GM19023 (cell line): ENCODE measurements around the gene COL27A1.
"Not testable (repeated sequence)": the region's sequence is repeated elsewhere in the genome, so short reads cannot be mapped to it uniquely, and the experiment has no call there.

Experiments
- ATAC-seq: cut with Tn5 transposase; IDR thresholded peaks from one replicate; pipeline ENCODE4 v1.9.1; 2021; ENCODE audit warnings: mild to moderate bottlenecking, moderate library complexity; ENCODE audit not compliant: unreplicated experiment

The COL27A1 gene

DNA sequence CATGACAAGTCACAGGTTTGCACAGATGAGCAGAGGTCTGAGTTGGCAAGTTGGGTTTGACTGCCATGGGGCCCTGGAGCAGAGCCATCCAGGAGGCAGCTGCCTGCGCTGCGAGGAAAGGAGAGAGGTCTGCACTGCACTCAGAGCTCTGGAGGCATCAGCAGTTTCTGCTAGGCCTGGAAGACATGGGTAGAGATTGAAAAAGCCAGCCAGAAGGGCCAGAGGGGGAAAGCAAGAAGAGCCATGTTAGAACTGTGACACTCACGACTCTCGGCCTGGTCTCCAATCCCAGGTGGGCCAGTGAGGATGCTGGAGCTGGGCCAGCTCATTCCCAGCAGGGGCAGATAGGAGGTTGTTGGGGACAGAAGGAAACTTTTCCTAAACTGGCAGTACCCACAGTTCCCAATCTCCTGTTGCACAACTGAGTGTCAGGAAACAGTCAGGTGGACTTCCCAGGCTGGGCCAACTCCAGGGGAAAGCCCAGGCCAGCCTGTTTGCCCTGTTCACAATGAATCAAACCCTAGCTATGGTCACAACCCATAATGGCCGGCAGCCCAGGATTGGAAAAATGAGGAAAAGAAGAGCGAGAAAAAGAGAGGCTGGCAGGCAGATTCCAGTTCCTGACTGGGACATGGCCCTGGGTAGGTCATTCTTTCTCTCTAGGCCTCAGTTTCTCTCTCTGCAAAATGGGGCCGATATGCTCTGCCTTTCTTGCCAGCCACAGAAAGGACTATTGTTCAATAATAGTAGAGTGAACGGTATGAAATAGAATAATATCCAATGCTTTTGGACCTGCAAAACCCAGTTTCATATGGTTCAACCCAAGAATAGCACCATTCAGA, 159.8 kb downstream of the COL27A1 start:
- ATAC-seq, result no peak

DNA sequence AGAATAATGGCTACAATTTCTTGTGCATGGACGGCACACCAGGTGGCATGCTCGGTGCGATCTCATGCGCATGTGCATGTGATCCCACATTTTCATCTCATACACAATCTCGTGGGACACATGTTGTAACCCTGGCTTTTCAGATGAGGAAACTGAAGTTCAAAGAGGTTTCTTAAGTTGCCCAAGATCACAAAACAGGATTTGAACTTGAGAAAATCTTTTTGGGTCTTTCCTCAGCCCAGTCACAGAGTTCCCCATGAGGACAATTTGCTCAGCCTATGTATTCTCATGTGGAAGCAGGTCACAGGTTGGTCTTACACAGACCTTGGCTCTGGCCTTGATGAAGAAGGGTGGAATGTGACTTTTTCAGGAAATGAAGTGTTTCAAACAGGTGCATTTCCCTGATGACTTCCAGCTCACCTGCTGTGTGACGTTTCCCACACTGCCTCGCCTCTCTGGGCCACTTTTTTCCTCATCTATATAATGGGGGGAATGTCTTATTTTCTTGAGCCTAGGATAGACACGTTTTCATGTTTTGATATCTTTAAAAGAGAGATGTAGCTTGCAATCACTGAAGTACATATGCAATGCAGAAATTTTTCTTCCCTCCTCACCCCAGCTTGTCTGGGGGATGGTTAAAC, 160.5 kb downstream of the COL27A1 start:
- ATAC-seq, result no peak

DNA sequence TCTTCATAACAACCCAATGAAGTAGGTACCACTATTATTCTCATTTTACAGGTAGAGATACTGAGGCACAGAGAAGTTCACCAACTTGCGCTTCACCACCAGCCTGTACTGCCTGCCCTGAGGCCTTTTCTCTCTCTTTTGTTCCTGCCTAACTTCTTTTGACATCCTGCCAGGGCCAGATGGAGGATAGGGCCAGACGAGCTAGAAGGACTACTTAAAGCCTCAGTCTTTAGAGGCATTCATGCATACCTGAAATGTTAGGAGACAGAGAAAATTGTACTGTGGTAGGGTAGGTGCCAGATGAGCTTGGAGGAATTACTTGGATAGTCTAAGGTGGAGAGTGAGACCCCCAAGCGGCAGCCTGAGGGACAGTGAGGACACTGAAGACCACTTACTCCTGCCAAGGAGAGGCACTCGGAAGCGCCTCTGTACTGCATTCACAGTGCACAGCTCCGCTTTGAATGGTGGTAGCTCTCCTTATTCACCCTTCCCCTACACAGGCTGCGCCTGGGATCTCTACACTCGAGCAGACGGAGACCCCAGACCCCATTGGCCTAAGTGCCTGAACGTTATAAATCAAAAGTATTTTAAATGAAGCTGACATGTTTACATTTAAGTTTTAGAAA, 161.4 kb downstream of the COL27A1 start:
- ATAC-seq, result no peak

DNA sequence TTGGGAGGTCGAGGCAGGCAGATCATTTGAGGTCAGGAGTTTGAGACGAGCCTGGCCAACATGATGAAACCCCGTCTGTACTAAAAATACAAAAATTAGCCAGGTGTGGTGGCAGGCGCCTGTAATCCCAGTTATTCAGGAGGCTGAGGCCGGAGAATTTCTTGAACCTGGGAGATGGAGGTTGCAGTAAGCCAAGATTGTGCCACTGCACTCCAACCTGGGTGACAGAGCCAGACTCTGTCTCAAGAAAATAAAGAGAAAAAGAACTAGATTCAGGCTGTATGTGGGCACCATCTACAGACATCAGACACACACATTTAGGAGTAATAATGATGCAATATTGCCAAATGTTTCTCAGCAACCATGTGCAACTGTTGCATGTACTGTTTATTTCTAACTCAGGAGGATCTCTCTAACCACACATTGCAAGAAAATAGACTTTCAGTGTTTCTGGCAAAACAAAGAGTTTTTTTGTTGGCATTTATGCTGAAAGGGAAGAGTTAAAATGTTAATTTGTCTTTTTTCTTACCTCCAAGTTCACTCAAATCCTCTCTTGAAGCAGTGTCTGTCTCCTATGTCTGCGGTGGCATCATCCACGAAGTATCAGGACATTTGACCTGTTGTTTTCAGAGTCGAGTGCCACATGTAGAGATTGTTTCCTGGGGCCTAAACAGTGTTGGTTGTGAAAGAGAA, 162.5 kb downstream of the COL27A1 start:
- no peak for ATAC-seq

DNA sequence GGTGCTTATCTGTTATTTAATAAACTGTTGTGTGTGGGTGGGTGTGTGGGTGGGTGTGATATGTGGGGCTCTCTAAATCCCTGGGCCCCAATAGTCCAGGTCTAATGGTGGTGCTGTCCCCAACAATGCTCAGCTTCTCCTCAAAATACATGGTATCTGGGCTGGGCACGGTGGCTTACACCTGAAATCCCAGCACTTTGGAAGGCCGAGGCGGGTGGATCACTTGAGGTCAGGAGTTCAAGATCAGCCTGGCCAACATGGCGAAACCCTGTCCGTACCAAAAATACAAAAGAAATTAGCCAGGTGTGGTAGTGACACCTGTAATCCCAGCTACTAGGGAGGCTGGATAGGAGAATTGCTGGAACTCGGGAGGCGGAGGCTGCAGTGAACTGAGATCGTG, 163.1 kb downstream of the COL27A1 start:
- no peak for ATAC-seq

DNA sequence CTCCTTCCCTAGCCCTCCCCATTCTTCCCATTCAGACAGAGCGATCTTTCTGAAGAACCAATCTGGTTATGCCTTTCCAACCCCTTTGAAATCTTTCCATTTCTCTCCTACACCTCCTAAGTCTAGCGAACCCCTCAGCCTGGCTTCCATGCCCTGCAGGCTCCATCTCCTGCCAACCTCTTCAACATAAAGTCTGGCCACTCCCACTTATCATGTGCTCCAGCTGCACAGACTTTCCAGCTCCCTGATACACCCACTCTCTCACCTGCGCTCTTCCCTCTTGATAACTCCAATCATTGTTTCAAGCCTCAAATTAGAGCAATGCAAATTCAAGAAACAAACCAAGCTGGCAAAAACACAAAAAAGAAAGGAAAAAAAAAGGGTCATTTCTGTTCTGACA, 163.8 kb downstream of the COL27A1 start:
- no peak for ATAC-seq

DNA sequence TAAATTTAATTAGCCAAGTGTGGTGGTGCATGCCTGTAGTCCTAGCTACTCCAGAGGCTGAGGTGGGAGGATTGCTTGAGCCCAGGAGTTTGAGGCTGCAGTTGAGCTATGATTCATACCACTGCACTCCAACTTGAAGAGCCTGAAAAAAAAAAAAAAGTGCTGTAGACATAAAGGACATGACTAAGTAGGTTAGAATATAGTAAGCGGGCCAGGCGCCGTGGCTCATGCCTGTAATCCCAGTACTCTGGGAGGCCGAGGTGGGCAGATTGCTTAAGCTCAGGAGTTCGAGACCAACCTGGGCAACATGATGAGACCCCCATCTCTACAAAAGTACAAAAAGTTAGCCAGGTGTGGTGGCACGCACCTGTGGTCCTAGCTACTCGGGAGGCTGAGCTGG, 165.4 kb downstream of the COL27A1 start:
- ATAC-seq, result not testable (repeated sequence)

DNA sequence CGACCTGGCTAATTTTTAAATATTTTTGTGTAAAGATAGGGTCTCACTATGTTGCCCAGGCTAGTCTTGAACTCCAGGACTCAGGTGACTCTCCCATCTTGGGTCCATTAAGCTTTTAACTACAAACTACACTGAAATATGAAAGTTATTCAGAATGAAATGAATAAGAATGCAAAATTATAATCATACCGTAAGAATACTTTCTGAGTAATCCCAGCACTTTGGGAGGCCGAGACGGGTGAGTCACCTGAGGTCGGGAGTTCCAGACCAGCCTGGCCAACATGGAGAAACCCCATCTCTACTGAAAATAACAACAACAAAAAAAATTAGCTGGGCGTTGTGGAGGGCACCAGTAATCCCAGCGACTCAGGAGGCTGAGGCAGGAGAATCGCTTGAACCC, 166.4 kb downstream of the COL27A1 start:
- no peak for ATAC-seq

DNA sequence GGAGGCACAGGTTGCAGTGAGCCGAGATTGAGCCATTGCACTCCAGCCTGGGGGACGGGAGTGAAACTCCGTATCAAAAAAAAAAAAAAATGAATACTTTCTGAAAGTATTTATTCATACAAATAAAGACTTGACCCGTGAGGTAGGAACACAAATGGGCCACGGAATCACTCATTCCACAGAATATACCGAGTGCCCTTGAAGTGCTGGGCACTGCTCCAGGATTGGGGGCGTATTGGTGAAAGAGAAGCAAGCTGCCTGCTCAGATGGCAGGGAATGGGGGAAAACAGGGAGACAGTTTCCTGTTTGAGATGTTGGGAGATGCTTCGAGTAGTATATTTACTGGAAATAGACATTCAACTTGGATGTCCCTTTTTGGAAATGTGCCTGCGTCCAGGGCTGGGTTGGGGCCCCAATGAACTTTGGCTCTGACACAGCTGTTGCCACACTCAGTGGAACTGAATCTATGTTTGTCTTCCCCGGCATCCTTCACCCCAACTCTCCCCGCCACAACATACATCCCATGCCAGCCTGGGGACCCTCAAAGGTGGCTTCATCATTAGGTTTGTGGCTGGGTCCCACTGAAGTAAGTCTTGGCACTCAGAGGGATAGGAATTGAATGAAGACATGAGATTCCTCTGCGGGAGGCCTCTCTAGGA, 167.0 kb downstream of the COL27A1 start:
- not testable (repeated sequence) for ATAC-seq

DNA sequence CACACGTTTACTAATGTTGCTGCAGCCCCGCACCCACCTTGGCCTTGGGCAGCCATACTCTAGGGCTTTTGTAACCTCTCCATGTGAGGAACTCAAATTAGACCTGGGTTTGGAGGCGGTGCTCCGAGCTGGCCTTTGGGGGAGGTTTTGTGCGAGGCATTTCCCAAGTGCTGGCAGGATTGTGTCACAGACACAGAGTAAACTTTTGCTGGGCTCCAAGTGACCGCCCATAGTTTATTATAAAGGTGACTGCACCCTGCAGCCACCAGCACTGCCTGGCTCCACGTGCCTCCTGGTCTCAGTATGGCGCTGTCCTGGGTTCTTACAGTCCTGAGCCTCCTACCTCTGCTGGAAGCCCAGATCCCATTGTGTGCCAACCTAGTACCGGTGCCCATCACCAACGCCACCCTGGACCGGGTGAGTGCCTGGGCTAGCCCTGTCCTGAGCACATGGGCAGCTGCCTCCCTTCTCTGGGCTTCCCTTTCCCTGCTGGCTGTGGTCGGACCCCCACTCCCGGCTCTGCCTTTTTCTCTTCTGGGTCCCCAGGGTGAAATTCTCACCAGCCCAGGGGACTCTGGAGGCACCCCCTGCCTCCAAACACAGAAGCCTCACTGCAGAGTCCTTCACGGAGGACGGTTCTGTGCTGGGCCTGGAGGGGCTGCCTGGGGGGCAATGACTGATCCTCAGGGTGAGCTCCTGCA, 167.6 kb downstream of the COL27A1 start, which contains the start of gene ORM1:
ORM1 (plus strand) TSS at position 268 of the 701 bp plus-strand sequence; CDS start at position 304, 36 bp downstream.
- ATAC-seq, result not testable (repeated sequence)

DNA sequence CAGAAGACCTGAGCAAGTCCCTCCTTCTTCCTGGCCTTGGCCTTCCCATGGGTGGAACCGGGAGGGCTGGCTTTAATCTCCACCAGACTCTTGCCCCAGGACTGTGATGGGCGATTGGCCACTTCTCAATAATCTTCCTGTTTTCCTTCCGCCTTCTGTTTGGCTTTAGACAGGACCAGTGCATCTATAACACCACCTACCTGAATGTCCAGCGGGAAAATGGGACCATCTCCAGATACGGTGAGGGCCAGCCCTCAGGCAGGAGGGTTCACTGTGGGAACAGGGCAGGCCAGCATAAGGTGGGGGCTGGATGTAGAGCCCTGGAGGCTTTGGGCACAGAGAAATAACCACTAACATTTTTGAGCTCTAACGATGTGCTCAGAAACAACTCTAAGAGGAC, 168.5 kb downstream of the COL27A1 start:
- not testable (repeated sequence) for ATAC-seq

DNA sequence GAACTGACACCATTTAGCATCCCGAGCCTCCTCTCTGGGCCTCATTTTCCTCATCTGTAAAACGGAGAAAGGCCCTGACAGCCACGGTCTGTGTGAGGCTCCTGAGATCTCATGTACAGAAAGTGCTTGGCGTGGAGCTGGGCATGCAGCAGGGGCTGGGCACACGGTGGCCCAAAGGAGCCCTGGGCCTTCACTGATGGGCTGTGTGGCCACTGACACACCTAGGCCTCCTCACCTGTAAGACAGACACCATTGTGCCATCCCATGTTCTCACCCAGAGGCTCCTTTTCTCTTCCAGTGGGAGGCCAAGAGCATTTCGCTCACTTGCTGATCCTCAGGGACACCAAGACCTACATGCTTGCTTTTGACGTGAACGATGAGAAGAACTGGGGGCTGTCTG, 169.2 kb downstream of the COL27A1 start:
- no peak for ATAC-seq

DNA sequence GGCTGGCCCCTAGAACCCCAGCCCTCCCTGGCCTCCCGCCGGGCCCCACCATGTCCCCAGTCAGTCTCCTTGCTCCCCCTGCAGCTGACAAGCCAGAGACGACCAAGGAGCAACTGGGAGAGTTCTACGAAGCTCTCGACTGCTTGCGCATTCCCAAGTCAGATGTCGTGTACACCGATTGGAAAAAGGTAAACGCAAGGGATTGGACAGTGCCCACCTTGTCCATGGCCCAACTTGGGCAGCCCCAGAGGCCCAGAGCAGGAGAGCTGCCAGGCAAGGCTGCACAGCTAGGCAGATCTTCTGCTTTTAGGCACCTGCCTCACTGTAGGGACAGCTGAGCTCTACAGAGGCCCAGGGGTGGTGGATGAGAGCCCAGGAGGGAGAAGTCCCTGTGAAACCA, 169.6 kb downstream of the COL27A1 start:
- not testable (repeated sequence) for ATAC-seq

DNA sequence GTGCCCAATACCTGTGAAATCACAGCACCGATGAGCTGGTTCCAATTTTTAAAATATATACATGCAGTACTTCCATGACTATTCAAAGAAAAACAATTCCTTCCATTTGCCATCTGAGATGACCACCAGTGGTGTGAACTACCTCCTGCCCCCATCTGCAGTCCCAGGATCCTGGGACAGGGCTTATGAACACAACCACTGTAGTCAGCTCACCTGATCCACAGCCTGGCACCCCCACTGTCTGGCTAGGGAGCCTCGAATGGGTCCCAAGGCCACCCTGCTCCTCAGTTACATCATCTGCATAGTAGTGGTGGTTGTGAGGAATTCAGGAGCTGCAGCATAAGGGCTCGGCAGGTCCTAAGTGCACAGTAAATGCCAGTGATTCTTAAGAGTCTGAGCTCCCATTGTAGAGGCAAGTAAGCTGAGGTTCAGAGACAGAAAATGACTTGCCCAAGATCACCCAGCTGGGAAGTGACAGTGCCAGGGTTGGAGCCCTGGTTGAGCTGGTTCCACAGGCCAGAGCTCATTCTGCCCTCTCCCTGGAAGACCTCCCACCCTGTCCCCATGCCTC, 170.4 kb downstream of the COL27A1 start:
- ATAC-seq, result not testable (repeated sequence)

DNA sequence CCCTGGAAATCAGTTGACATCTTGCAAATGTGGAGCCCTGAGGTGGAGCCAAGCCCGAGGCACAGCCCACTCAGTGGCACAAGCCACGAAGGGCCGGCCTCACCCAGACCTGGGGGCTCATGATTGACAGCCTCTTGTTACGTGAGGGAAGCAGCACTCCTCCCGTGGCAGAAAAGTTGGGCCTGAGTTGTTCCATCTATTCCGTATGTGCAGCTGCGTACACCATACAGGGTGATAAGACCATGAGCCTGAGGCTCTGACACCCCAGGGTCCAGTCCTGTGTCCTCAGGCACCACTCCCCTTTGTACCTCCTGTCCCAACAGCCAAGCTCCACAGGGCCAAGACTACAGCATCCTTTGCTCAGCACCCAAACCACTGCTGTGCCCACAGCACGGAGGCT, 172.4 kb downstream of the COL27A1 start:
- ATAC-seq, result no peak

DNA sequence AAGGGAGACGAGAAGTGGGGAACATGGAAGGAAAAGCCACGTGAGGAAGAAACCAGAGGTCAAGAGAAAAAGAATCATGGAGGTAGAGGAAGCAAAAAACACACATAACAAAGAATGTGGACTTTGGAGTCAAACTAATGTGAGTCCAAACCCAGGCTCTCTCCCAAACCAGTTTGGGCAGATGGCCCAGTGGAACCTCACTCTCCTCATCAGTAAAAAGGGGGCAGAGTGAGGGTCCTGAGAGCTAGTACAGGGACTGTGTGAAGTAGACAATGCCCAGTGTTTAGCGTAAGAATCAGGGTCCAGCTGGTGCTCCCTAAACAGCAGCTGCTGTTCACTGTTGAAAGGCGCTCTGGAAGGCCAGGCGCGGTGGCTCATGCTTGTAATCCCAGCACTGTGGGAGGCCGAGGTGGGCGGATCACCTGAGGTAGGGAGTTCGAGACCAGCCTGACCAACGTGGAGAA, 173.1 kb downstream of the COL27A1 start:
- not testable (repeated sequence) for ATAC-seq

DNA sequence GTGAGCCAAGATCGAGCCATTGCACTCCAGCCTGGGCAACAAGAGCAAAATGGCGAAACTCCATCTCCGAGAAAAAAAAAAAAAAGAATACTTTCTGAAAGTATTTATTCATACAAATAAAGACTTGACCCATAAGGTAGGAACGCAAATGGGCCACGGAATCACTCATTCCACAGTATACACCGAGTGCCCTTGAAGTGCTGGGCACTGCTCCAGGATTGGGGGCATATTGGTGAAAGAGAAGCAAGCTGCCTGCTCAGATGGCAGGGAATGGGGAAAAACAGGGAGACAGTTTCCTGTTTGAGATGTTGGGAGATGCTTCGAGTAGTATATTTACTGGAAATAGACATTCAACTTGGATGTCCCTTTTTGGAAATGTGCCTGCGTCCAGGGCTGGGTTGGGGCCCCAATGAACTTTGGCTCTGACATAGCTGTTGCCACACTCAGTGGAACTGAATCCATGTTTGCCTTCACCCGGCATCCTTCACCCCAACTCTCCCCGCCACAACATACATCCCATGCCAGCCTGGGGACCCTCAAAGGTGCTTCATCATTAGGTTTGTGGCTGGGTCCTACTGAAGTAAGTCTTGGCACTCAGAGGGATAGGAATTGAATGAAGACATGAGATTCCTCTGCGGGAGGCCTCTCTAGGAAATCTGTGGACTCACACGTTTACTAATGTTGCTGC, 173.7 kb downstream of the COL27A1 start:
- ATAC-seq, result not testable (repeated sequence)

DNA sequence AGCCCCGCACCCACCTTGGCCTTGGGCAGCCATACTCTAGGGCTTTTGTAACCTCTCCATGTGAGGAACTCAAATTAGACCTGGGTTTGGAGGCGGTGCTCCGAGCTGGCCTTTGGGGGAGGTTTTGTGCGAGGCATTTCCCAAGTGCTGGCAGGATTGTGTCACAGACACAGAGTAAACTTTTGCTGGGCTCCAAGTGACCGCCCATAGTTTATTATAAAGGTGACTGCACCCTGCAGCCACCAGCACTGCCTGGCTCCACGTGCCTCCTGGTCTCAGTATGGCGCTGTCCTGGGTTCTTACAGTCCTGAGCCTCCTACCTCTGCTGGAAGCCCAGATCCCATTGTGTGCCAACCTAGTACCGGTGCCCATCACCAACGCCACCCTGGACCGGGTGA, 174.3 kb downstream of the COL27A1 start, which contains the start of gene ORM2:
ORM2 (plus strand) TSS at position 245 of the 398 bp plus-strand sequence; CDS start at position 281, 36 bp downstream.
- ATAC-seq, result not testable (repeated sequence)

DNA sequence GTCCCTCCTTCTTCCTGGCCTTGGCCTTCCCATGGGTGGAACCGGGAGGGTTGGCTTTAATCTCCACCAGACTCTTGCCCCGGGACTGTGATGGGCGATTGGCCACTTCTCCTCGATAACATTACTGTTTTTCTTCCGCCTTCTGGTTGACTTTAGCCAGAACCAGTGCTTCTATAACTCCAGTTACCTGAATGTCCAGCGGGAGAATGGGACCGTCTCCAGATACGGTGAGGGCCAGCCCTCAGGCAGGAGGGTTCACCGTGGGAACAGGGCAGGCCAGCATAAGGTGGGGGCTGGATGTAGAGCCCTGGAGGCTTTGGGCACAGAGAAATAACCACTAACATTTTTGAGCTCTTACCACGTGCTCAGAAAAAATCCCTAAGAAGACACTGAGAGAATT, 175.3 kb downstream of the COL27A1 start:
- ATAC-seq, result no peak
